HG03558 (cell line): ENCODE measurements around the gene DYNC1I1.

Source experiments
- ATAC-seq: cut with Tn5 transposase; IDR thresholded peaks from one replicate; pipeline ENCODE4 v1.9.1; 2021; ENCODE audit warnings: moderate number of reproducible peaks; ENCODE audit not compliant: unreplicated experiment; ENCODE audit errors: extremely low read depth

Gene DYNC1I1

GRCh38 chr7:95951997-95952795 lies 179.8 kb downstream of the DYNC1I1 start:
- no peak for ATAC-seq

- no peak for ATAC-seq
Measured at GRCh38 chr7:95952851-95953250, 180.5 kb downstream of the DYNC1I1 start.

GRCh38 chr7:95955748-95956147 lies 183.4 kb downstream of the DYNC1I1 start:
- no peak for ATAC-seq

- no peak for ATAC-seq
Measured at GRCh38 chr7:95957510-95957909, 185.2 kb downstream of the DYNC1I1 start.

- no peak for ATAC-seq
Measured at GRCh38 chr7:95960706-95961244, 188.4 kb downstream of the DYNC1I1 start.

- no peak for ATAC-seq
Measured at GRCh38 chr7:95963446-95963990, 191.2 kb downstream of the DYNC1I1 start.

- ATAC-seq = no peak
Measured at GRCh38 chr7:95971716-95972115, 199.4 kb downstream of the DYNC1I1 start.

- ATAC-seq = no peak
Measured at GRCh38 chr7:95972523-95972922, 200.2 kb downstream of the DYNC1I1 start.

GRCh38 chr7:95974108-95974507 lies 201.8 kb downstream of the DYNC1I1 start:
- ATAC-seq = no peak

GRCh38 chr7:95976369-95977060 lies 204.2 kb downstream of the DYNC1I1 start:
- no peak for ATAC-seq

- no peak for ATAC-seq
Measured at GRCh38 chr7:95977994-95978393, 205.6 kb downstream of the DYNC1I1 start.

- ATAC-seq = no peak
Measured at GRCh38 chr7:95980167-95980566, 207.8 kb downstream of the DYNC1I1 start.

GRCh38 chr7:95980706-95981105 lies 208.4 kb downstream of the DYNC1I1 start:
- no peak for ATAC-seq

GRCh38 chr7:95986178-95986764 lies 213.9 kb downstream of the DYNC1I1 start:
- ATAC-seq = no peak

GRCh38 chr7:95989301-95989700 lies 216.9 kb downstream of the DYNC1I1 start:
- ATAC-seq = no peak

- no peak for ATAC-seq
Measured at GRCh38 chr7:95993380-95993779, 221.0 kb downstream of the DYNC1I1 start.

GRCh38 chr7:95996174-95996573 lies 223.8 kb downstream of the DYNC1I1 start:
- no peak for ATAC-seq

GRCh38 chr7:95996886-95997285 lies 224.5 kb downstream of the DYNC1I1 start:
- no peak for ATAC-seq

GRCh38 chr7:95997632-95998031 lies 225.3 kb downstream of the DYNC1I1 start:
- ATAC-seq = no peak

- ATAC-seq = no peak
Measured at GRCh38 chr7:95999481-95999880, 227.1 kb downstream of the DYNC1I1 start.

GRCh38 chr7:96004578-96004977 lies 232.2 kb downstream of the DYNC1I1 start:
- ATAC-seq = no peak
